Measurements from ENCODE around the gene UBAP1. TPM values are rescaled to one million over a fixed set of nuclear protein-coding genes. Genes with fewer than 3 reads are reported as not detected.
"Not testable (repeated sequence)": the region's sequence is repeated elsewhere in the genome, so short reads cannot be mapped to it uniquely, and the experiment has no call there.

Gene UBAP1
- total RNA-seq, 2 donors from 2014 or later = 36.4 to 39.8 TPM

GRCh38 chr9:34195143-34195542, 16.3 kb downstream of the UBAP1 start:
- Histone ChIP-seq H3K27ac (ENCODE audit: low read depth, low read length) (no peak overlapping the region), H3K36me3 (ENCODE audit: control insufficient read depth, insufficient read depth, low read length) (peaks cover 8% of the 10 kb centered on the region), H3K9me3 (ENCODE audit: control insufficient read depth, low read length) (no peaks in the 10 kb centered on the region), H3K4me1 (ENCODE audit: control insufficient read depth, insufficient read depth, low read length) (peaks cover 3% of the 10 kb centered on the region), H3K4me3 (ENCODE audit: low read length) (no peak overlapping the region), H3K27me3 (ENCODE audit: control insufficient read depth, insufficient read depth, low read length, poor library complexity, severe bottlenecking) (no peaks in the 10 kb centered on the region), H3K9ac (ENCODE audit: extremely low read depth, low read length, poor library complexity, severe bottlenecking) (no peak overlapping the region)
- Mint-ChIP-seq H3K27ac (no peak overlapping the region), H3K4me1 (peaks cover 37% of the 10 kb centered on the region), H3K36me3 (ENCODE audit: low read depth) (peaks cover 13% of the 10 kb centered on the region), H3K9me3 (no peaks in the 10 kb centered on the region), H3K27me3 (ENCODE audit: insufficient read depth) (no peaks in the 10 kb centered on the region), H3K4me3 (no peak overlapping the region)
- WGBS, 2 experiments (ENCODE audit: insufficient coverage in 1 of 2, insufficient read length in 1 of 2) = no CpG with 5 or more reads among the region's 1 CpG
- no peak for TF ChIP-seq CTCF (conservative IDR thresholded peaks at IDR 0.05)
- no peak for DNase-seq

DNA sequence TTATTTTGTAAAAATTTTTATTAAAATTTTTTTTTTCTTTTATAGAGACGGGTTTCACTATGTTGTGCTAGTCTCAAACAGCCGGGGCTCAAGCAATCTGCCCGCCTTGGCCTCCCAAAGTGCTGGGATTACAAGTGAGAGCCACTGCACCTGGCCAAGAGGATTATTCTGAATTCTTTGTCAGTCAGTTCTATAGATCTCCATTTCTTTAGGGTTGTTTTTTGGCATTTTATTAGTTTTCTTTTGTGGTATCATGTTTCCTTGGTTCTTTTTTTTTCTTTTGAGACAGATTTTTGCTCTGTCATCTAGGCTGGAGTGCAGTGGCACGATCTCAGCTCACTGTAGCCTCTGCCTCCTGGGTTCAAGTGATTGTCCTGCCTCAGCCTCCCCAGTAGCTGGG, 18.4 kb downstream of the UBAP1 start:
- H3K9me3 ChIP-seq (ENCODE audit: control insufficient read depth, low read length); H3K4me3 Mint-ChIP-seq; DNase-seq; H3K27me3 ChIP-seq (ENCODE audit: control insufficient read depth, insufficient read depth, low read length, poor library complexity, severe bottlenecking); H3K9ac ChIP-seq (ENCODE audit: extremely low read depth, low read length, poor library complexity, severe bottlenecking); H3K27ac ChIP-seq (ENCODE audit: low read depth, low read length); H3K9me3 Mint-ChIP-seq; H3K4me1 ChIP-seq (ENCODE audit: control insufficient read depth, insufficient read depth, low read length); H3K27me3 Mint-ChIP-seq (ENCODE audit: insufficient read depth); H3K4me3 ChIP-seq (ENCODE audit: low read length): not testable (repeated sequence)
- peaks cover 29% of the 10 kb centered on the region for H3K4me1 Mint-ChIP-seq
- H3K27ac Mint-ChIP-seq = peak overlapping the region; percentile 87
- peaks cover 20% of the 10 kb centered on the region for H3K36me3 Mint-ChIP-seq (ENCODE audit: low read depth)
- H3K36me3 ChIP-seq (ENCODE audit: control insufficient read depth, insufficient read depth, low read length) = peaks cover 19% of the 10 kb centered on the region
- WGBS, 2 experiments (ENCODE audit: insufficient coverage in 1 of 2, insufficient read length in 1 of 2) = 91 to 95% methylated on average over 3 to 4 of the region's 4 CpGs

DNA sequence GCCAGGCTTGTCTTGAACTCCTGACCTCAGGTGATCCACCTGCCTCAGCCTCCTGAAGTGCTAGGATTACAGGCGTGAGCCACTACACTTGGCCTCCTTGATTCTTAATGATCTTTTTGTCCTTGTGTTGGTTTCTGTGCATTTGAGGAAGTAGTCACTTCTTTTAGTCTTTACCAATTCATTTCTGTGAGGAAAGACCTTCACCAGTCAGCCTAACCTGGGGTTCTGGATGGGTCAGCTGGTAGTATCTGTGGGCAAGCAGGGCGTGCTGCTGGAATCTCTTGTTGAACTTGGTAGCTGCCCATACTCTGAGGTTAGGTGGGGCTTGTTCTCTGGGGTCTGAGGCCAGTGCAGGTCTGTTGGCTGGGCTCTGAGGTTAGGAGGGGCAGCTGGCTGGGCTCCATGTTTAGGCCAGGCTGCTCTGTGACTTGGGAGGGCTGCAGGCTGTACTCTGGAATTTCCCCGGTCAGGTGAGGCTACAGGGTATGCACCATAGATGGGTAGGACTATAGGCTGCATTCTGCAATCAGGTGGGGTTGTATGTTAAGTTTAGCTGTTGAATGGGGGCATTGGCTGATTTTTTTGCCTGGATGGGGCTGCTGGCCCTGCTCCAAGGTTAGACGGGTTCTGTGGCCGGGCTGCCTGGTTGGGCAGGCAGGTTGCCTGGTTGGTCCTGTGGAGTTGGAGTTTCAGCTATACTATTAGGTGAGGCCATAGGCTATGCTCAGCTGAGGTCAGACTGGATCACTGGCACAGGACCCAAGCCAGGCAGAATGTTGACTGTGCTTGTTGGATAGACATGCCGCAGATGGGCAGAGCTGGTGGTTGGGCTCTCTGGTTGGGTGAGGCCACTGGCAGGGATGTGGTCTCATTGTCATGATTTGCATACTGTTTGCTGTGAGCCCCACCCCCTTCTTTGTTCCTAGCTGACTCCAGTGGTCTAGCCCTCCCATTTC, 19.2 kb downstream of the UBAP1 start:
- H3K9me3 ChIP-seq (ENCODE audit: control insufficient read depth, low read length) = no peaks in the 10 kb centered on the region
- H3K4me3 ChIP-seq (ENCODE audit: low read length) = no peak overlapping the region
- no peaks in the 10 kb centered on the region for H3K27me3 Mint-ChIP-seq (ENCODE audit: insufficient read depth)
- no peak overlapping the region for H3K9ac ChIP-seq (ENCODE audit: extremely low read depth, low read length, poor library complexity, severe bottlenecking)
- peak; percentile 89 for DNase-seq
- no peaks in the 10 kb centered on the region for H3K27me3 ChIP-seq (ENCODE audit: control insufficient read depth, insufficient read depth, low read length, poor library complexity, severe bottlenecking)
- peaks cover 29% of the 10 kb centered on the region for H3K4me1 Mint-ChIP-seq
- H3K36me3 Mint-ChIP-seq (ENCODE audit: low read depth) = peaks cover 20% of the 10 kb centered on the region
- H3K27ac ChIP-seq (ENCODE audit: low read depth, low read length) = peak overlapping the region; percentile 19
- H3K36me3 ChIP-seq (ENCODE audit: control insufficient read depth, insufficient read depth, low read length) = peaks cover 19% of the 10 kb centered on the region
- WGBS, 2 experiments (ENCODE audit: insufficient coverage in 1 of 2, insufficient read length in 1 of 2) = 85 to 86% methylated on average over 4 to 6 of the region's 6 CpGs
- TF ChIP-seq CTCF (conservative IDR thresholded peaks at IDR 0.05) = no peak
- no peak overlapping the region for H3K4me3 Mint-ChIP-seq
- no peaks in the 10 kb centered on the region for H3K9me3 Mint-ChIP-seq
- peak overlapping the region; percentile 87 for H3K27ac Mint-ChIP-seq
- H3K4me1 ChIP-seq (ENCODE audit: control insufficient read depth, insufficient read depth, low read length) = no peaks in the 10 kb centered on the region

Data from endodermal cell (in vitro differentiated cells).